ENCODE data around the gene GGTLC1.

GGTLC1 gene

DNA sequence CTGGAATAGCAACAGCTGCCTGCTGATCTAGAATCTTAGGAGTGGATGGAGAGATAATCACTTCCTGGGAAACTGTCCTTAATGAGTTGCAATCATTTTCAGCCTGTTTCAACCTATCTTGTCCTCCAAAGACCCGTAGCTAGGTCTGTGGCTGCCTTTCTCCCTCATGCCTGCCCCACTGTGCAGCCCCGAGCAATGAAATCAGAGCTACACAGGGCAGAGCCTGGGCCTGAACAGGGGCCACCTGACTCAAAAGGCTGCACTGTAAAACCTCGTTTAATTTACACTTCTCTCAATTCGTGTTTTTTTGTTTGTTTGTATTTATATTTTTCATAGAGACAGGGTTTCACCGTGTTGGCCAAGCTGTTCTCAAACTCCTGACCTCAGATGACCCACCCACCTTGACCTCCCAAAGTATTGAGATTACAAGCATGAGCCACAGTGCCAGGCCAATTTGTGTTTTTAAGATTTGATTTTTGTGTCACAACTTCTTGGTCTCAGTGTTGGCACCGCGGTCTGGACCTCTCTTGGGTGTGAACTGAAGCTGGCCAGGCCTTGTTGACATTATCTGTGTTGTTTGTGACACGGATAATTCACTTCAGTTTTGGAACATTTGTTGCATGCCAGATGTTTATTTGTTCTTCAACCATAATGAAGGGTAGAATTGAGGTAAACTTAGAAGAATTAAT is 21.5 kb downstream of the GGTLC1 start:
- no peak for DNase-seq

DNA sequence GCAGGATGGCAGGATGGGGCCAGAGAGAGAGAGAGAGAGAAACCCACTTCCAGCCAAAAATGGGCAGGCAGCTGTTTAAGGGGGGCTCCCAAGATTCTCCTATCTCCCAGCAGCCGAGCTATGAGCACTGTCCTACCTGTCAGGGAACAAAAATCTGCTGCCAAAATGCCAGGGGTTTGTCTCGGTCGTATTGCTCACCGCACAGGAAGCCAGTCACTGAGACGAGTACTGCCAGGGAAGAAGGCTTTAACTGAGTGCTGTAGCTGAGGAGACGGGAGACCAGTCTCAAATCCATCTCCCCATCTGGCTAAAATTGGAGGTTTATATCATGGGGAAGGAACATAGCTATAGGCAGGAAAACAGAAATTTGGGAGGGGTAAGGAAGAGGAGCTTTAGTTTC is 22.3 kb downstream of the GGTLC1 start:
- no peak for DNase-seq

GRCh38 chr20:23963941-23964340 is 24.6 kb downstream of the GGTLC1 start:
- no peak for DNase-seq

DNA sequence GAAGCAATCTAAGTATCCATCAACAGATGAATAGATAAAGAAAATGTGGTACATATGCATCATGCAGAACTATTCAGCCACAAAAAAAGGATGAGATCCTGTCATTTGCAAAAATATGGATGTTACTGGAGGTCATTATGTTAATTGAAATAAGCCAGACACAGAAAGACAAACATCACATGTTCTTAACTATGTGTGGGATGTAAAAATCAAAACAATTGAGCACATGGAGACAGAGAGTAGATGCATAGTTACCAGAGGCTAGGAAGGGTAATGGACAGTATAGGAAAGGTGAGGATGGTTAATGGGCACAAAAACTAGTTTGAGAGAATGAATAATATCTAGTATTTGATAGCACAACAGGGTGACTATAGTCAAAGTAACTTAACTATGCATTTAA is 26.3 kb downstream of the GGTLC1 start:
- no peak for DNase-seq

- no peak for DNase-seq
Measured at GRCh38 chr20:23959054-23959453, 29.5 kb downstream of the GGTLC1 start.

- no peak for DNase-seq
Measured at GRCh38 chr20:23955896-23956295, 32.7 kb downstream of the GGTLC1 start.

DNA sequence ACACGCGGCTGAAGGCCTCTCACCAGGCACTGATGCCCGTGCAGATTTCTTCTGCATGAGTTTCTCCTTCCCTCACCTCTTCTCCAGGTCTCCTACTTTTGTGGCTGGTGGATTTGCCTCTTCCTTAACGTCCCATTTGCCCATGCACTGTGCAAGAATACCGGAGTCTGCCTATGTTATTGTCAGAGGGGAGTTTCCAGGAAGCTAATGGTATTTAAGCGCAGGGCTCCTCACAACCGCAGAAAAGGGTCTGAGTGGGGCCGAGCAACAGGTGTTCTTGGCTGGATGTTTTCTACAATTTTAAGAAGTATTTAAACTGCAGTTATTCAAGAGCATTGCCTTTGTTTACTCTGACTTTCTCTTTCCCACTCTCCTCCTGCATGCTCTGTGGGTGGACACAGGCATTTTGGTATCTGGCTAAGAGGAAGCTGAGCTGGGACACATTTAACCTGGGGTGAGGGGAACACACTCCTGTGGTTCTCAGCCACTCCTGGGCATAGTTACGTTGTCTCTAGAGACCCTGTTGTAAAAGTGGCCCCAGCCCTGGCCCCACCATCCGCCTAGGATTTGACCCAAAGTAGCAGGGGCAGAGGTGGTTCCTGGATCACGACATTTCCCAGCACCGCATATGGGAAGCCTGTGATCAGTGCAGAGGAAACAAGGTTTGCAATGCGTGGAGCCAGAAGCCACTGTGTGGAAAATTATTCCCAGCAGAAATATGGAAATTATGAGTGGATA is 34.4 kb downstream of the GGTLC1 start:
- DNase-seq: no peak

DNA sequence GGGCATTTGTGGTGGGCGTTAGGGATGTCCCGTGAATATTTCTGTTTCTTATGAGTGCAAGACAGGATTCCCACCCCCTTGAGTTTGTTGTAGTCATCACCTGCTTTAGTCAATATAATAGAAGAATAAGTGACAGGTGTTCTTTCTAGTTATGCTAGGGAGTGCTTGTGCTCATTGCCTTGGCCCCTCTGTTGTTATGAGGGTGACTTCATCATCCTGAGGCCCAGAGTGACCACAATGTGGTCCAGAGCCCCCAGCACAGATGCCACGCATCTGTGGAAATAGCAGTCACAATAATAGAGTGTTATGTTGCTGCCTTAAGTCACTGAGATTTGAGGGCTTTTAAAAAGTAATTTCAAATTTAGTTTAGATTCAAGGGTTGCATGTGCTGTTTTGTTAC is 42.4 kb downstream of the GGTLC1 start:
- no peak for DNase-seq

DNA sequence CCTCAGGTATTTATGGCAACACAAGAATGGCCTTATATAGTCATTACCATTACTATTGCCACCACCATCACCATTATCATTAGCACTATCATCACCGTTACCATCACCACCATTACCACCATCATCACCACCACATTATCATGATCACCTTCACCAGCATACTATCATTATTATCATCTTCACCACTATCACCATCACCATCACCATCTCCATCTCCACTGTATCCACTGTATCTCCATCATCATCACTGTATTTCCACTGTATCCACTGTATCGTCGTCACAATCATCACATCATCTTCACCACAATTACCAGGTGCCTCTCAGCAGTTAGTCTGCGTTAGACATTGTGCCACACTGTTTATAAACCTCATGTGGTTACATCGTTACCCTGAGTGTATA is 45.3 kb downstream of the GGTLC1 start:
- DNase-seq: no peak

DNA sequence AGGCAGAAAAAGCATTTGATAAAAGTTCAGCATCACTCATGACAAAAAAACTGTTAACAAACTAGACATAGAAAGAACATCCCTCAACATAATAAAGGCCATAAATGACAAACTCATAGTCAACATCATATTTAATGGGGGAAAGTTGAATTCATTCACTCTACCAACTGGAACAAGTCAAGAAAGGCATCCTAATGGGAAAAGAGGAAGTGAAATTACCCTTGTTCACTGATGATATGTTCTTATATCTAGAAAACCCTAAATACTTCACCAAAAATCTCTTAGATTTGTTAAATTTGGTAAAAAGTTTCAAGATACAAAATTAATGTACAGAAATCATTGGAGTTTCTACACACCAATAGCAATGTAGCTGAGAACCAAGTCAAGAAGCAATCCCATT is 48.9 kb downstream of the GGTLC1 start:
- no peak for DNase-seq

GRCh38 chr20:23939063-23939462 is 49.5 kb downstream of the GGTLC1 start:
- no peak for DNase-seq

DNA sequence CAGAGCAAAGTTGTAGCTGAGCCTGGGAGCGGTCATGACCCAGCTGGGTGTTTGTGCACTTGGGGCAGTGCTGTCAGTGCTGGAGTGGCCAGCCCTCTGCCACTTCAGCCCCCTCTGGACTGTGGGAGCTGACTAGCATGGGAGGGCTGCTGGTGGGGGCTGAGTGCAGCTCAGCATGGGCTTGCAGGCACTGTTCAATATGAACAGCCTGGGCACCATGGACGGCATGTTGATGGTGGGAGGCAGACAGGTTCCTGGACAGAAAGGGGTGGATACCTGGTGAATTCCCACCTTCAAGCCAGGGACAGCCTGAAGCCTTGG is 50.5 kb downstream of the GGTLC1 start:
- no peak for DNase-seq

DNA sequence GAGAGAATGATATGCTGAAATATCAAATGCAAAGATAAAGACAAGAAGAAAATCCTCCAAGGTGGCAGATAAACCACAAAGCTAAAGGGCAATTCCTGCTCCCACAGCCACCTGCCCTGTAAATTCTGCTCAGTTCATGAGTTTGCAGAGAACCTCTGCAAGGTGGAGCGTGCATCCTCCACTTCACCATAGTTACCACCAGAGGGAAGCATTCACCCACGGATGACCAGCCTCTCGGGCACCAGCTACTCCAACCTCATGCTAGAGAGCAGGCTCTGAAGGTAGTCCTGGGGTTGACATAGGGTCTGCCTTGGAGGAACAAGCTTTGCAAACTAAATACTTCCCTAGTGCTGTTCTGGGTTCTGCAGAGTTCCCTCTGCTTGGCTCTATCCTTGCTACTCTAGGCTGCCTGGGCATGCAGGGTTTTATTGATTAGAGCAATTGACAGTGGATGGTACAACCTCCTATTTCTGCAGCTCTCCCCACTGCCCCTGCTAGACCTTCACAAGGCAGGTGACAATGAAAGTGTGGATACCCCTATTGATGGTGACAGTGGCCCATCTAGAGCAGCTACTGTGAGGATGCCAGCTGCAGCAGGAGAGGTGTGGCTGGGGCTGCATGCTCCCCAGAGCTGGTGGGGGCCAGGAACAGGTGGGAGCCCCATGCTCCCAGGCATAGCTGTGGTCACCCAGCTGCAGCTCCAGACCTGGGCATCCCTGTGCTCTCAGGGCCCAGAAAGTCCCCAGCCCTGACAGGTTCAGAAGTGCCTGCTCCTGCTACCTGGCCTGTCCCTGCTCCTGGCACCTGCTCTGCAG is 51.1 kb downstream of the GGTLC1 start:
- DNase-seq: peak in 45 of 56 donors; percentile 9 to 79 (median 46)

Measured in amygdala (tissue), 56 donors.